GM20000 (cell line): ENCODE measurements around the gene SELE.

Experiments used
- DNase-seq: peaks from one replicate; pipeline ENCODE4 v3.0.0; 2012; ENCODE audit warnings: low spot score
- CTCF ChIP-seq: IDR thresholded peaks from 2 replicates; pipeline ENCODE4 v1.5.1; 2012; ENCODE audit warnings: mild to moderate bottlenecking, control low read depth; ENCODE audit errors: extremely low read depth, missing control alignments

SELE gene

GRCh38 chr1:169733924-169734323 lies at the start of gene SELE:
SELE (minus strand) TSS chr1:169734079; CDS start chr1:169733612, 467 bp downstream.
- TF ChIP-seq CTCF: no peak
- no peak for DNase-seq

GRCh38 chr1:169782596-169782995 lies 48.7 kb upstream of the SELE start:
- no peak for DNase-seq
- TF ChIP-seq CTCF: no peak

GRCh38 chr1:169779970-169780369 lies 46.1 kb upstream of the SELE start:
- no peak for TF ChIP-seq CTCF
- DNase-seq: no peak

- TF ChIP-seq CTCF: no peak
- DNase-seq: no peak
These were observed 45.3 kb upstream of the SELE start for GRCh38 chr1:169779150-169779549.

GRCh38 chr1:169776440-169776839 lies 42.6 kb upstream of the SELE start:
- TF ChIP-seq CTCF: no peak
- DNase-seq: no peak

- TF ChIP-seq CTCF: no peak
- no peak for DNase-seq
These were observed 34.3 kb upstream of the SELE start for GRCh38 chr1:169768161-169768560.

- no peak for TF ChIP-seq CTCF
- no peak for DNase-seq
These were observed 31.9 kb upstream of the SELE start for GRCh38 chr1:169765580-169766331.
